Ovary (tissue), 9 donors: Measurements from ENCODE around the gene ZRANB1. TPM values are rescaled to one million over a fixed set of nuclear protein-coding genes. Genes with fewer than 3 reads are reported as not detected.

Experiments used
- DNase-seq, 5 donors: peaks; one replicate each; pipeline ENCODE4 v3.0.0-alpha.2; 2019 to 2020
- H3K27ac ChIP-seq, 2 donors: fragments of 200-600 bp; one replicate each; pipeline versions ENCODE4 v1.5.1 to v1.8.0; 2019 to 2022
- H3K27me3 ChIP-seq: fragments of 200-600 bp; one replicate; pipeline ENCODE4 v1.8.0; 2022
- H3K36me3 ChIP-seq: fragments of 200-600 bp; sonication (generic); one replicate; pipeline ENCODE4 v1.5.1; 2019
- H3K4me1 ChIP-seq: one replicate; pipeline ENCODE4 v1.8.1; 2013; ENCODE audit warnings: mild to moderate bottlenecking, moderate library complexity; ENCODE audit not compliant: insufficient read depth
- H3K4me3 ChIP-seq: fragments of 200-600 bp; sonication (generic); one replicate; pipeline ENCODE4 v1.5.1; 2017
- H3K9me3 ChIP-seq, 2 donors: fragments of 200-600 bp in 1 of 2; sonication (generic) in 1 of 2; one replicate each; pipeline versions ENCODE4 v1.5.1 to v1.8.1; 2013 to 2019; ENCODE audit warnings: mild to moderate bottlenecking in 1 of 2, moderate library complexity in 1 of 2
- CTCF ChIP-seq, 3 donors: fragments of 450-650 bp in 2 of 3; fragments of 200-600 bp in 1 of 3; IDR thresholded peaks; one replicate each; pipeline versions ENCODE4 v1.5.1 to v1.8.0; 2016 to 2022; ENCODE audit warnings: antibody characterized with exemption in 3 of 3, mild to moderate bottlenecking in 1 of 3
- EP300 ChIP-seq: sonication (generic); formaldehyde crosslinking; IDR thresholded peaks from one replicate; pipeline ENCODE4 v1.6.1; 2017; ENCODE audit warnings: antibody characterized with exemption
- POLR2A ChIP-seq: fragments of 450-650 bp; IDR thresholded peaks from one replicate; pipeline ENCODE4 v1.6.1; 2017; ENCODE audit warnings: antibody characterized with exemption, mild to moderate bottlenecking, moderate library complexity
- WGBS, 3 donors: extraction: QIAGEN DNeasy Blood & Tissue Kit in 1 of 3; methylation state at CpG; one replicate each; pipeline versions ENCODE4 v1.1.5 to v1.1.7; 2013 to 2017; 5-methylcytosine and 5-hydroxymethylcytosine counted together
- intact Hi-C, 4 donors: fragments of 100-400 bp; cut with DNase I; formaldehyde crosslinking; loops; one replicate each; pipeline versions ENCODE4 v1.11.0 to v1.15.1; 2022 to 2023
- polyA plus RNA-seq, 2 donors: library from polyadenylated mRNA; stranded (reverse); fragments of 200-250 nt in 1 of 2; fragments of 350-450 nt in 1 of 2; fragmentation: Illumina TruSeq in 1 of 2; extraction: RNeasy Lipid Tissue Mini Kit (QIAGEN cat#74804) in 1 of 2; gene quantifications; one replicate each; pipeline ENCODE4 v1.2.3, GENCODE V29; 2013 to 2014
- total RNA-seq, 7 donors: library from RNA; depleted of rRNA in 2 of 7; stranded (reverse); fragments of >200 nt in 2 of 7; fragmentation: NEBNext Ultra II Directional in 3 of 7; extraction: Animal tissue kit (Norgen Biotek cat#: 25700) in 3 of 7; gene quantifications; one replicate each; pipeline versions ENCODE4 v1.1.0 to v1.2.4, GENCODE V29; 2016 to 2023
- donor health status: DM: no; HTN: no; CAD: no; lungs with moderate emphysema.
- donor health status: DM: no; HTN: no; CAD: no.
- donor health status: Bipolar disorder and iron deficiency.
- donor health status: DM: yes; HTN: yes; CAD: no.
- donor health status: DM: no; HTN: no; CAD: no.
- donor health status: DM: yes; HTN: yes; CAD: no.

ZRANB1 gene
- total and polyA plus RNA-seq, 9 donors, result 18.9 to 39.6 (median 27.5) TPM

GRCh38 chr10:124978376-124978725 lies 36.4 kb downstream of the ZRANB1 start:
- intact Hi-C loops, result no loop called here
- Histone ChIP-seq H3K27ac (no peak overlapping the region), H3K36me3 (no peaks in the 10 kb centered on the region), H3K4me3 (no peak overlapping the region), H3K9me3 (no peaks in the 10 kb centered on the region), H3K27me3 (no peaks in the 10 kb centered on the region), H3K4me1 (peaks cover 7% of the 10 kb centered on the region)
- 67 to 71% (median 69%) methylated on average over 5 of the region's 5 CpGs for WGBS, 3 donors
- DNase-seq, result no peak
- TF ChIP-seq EP300, result no peak
- no peak for TF ChIP-seq POLR2A
- TF ChIP-seq CTCF (IDR thresholded peaks at IDR 0.05), result no peak

- no peaks in the 10 kb centered on the region for H3K9me3 ChIP-seq
- 9 to 26% (median 11%) methylated on average over 6 of the region's 6 CpGs for WGBS, 3 donors
- intact Hi-C loops, result loop anchor here in 1 of 4 donors (10.0 kb wide), 1 partner anchor 69 kb away; no protein-coding TSS in a partner anchor
- no peaks in the 10 kb centered on the region for H3K27me3 ChIP-seq
- TF ChIP-seq POLR2A (no peak), EP300 (no peak), CTCF (IDR thresholded peaks at IDR 0.05) (no peak)
- H3K36me3 ChIP-seq, result no peaks in the 10 kb centered on the region
- no peak for DNase-seq
- no peak overlapping the region for H3K4me3 ChIP-seq
- H3K27ac ChIP-seq, result no peak overlapping the region
- H3K4me1 ChIP-seq, result peaks cover 10% of the 10 kb centered on the region
These were observed 41.4 kb downstream of the ZRANB1 start for GRCh38 chr10:124983321-124983720.

GRCh38 chr10:124984376-124984775 lies 42.5 kb downstream of the ZRANB1 start:
- Histone ChIP-seq H3K27ac (no peak overlapping the region), H3K4me1 (peaks cover 10% of the 10 kb centered on the region), H3K27me3 (no peaks in the 10 kb centered on the region), H3K9me3 (no peaks in the 10 kb centered on the region), H3K4me3 (no peak overlapping the region), H3K36me3 (no peaks in the 10 kb centered on the region)
- DNase-seq, result no peak
- intact Hi-C loops, result loop anchor here in 1 of 4 donors (10.0 kb wide), 1 partner anchor 70 kb away; no protein-coding TSS in a partner anchor
- 93 to 96% (median 95%) methylated on average over 1 of the region's 1 CpG for WGBS, 3 donors
- TF ChIP-seq EP300 (no peak), CTCF (IDR thresholded peaks at IDR 0.05) (no peak), POLR2A (no peak)

- Histone ChIP-seq H3K27me3 (no peaks in the 10 kb centered on the region), H3K9me3 (no peaks in the 10 kb centered on the region), H3K27ac (no peak overlapping the region), H3K36me3 (no peaks in the 10 kb centered on the region), H3K4me1 (peaks cover 8% of the 10 kb centered on the region), H3K4me3 (no peak overlapping the region)
- DNase-seq, result no peak
- intact Hi-C loops, result loop anchor here in 1 of 4 donors (10.0 kb wide), 1 partner anchor 70 kb away; no protein-coding TSS in a partner anchor
- WGBS, 3 donors, result 55 to 64% (median 61%) methylated on average over 5 of the region's 5 CpGs
- TF ChIP-seq POLR2A, result no peak
- TF ChIP-seq EP300, result no peak
- no peak for TF ChIP-seq CTCF (IDR thresholded peaks at IDR 0.05)
These were observed 43.2 kb downstream of the ZRANB1 start for GRCh38 chr10:124985162-124985561.
